22Rv1 (cell line): ENCODE data around the gene MBP.

ENCODE experiments used
- ZFX ChIP-seq: fragments of 450-650 bp; IDR thresholded peaks from 2 replicates; pipeline ENCODE4 v1.6.1; 2017; ENCODE audit warnings: antibody characterized with exemption, borderline replicate concordance
- TF ChIP-seq, protein P1 (sequence below): fragments of 450-650 bp; IDR thresholded peaks from 2 replicates; pipeline ENCODE4 v1.5.1; 2017; ENCODE audit warnings: mild to moderate bottlenecking

GRCh38 chr18:76948345-76948744, 184.2 kb downstream of the MBP start:
- TF ChIP-seq, protein P1, sequence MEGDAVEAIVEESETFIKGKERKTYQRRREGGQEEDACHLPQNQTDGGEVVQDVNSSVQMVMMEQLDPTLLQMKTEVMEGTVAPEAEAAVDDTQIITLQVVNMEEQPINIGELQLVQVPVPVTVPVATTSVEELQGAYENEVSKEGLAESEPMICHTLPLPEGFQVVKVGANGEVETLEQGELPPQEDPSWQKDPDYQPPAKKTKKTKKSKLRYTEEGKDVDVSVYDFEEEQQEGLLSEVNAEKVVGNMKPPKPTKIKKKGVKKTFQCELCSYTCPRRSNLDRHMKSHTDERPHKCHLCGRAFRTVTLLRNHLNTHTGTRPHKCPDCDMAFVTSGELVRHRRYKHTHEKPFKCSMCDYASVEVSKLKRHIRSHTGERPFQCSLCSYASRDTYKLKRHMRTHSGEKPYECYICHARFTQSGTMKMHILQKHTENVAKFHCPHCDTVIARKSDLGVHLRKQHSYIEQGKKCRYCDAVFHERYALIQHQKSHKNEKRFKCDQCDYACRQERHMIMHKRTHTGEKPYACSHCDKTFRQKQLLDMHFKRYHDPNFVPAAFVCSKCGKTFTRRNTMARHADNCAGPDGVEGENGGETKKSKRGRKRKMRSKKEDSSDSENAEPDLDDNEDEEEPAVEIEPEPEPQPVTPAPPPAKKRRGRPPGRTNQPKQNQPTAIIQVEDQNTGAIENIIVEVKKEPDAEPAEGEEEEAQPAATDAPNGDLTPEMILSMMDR: no peak
- TF ChIP-seq ZFX: no peak
